Lower leg skin (tissue), 3 donors: Measurements from ENCODE around the gene FBXL15.

ENCODE experiments used
- CTCF ChIP-seq, 3 donors: fragments of 450-650 bp; IDR thresholded peaks; one replicate each; pipeline ENCODE4 v1.5.1; 2016; ENCODE audit warnings: antibody characterized with exemption in 3 of 3, mild to moderate bottlenecking in 3 of 3, moderate library complexity in 2 of 3
- POLR2A ChIP-seq, 2 donors: fragments of 450-650 bp; IDR thresholded peaks; one replicate each; pipeline ENCODE4 v1.6.1; 2016 to 2017; ENCODE audit warnings: antibody characterized with exemption in 2 of 2, mild to moderate bottlenecking in 1 of 2, moderate library complexity in 1 of 2

GRCh38 chr10:102375867-102376266 is 44.8 kb upstream of the FBXL15 start:
- TF ChIP-seq POLR2A (IDR thresholded peaks at IDR 0.05) (no peak), CTCF (IDR thresholded peaks at IDR 0.05) (no peak)
